HG02840 (cell line): ENCODE measurements around the gene PCMTD2.
"Not testable (repeated sequence)": the region's sequence is repeated elsewhere in the genome, so short reads cannot be mapped to it uniquely, and the experiment has no call there.

Source experiments
- ATAC-seq: cut with Tn5 transposase; IDR thresholded peaks from one replicate; pipeline ENCODE4 v1.9.1; 2021; ENCODE audit warnings: mild to moderate bottlenecking, moderate library complexity, moderate number of reproducible peaks; ENCODE audit not compliant: unreplicated experiment, low FRiP score

PCMTD2 gene

DNA sequence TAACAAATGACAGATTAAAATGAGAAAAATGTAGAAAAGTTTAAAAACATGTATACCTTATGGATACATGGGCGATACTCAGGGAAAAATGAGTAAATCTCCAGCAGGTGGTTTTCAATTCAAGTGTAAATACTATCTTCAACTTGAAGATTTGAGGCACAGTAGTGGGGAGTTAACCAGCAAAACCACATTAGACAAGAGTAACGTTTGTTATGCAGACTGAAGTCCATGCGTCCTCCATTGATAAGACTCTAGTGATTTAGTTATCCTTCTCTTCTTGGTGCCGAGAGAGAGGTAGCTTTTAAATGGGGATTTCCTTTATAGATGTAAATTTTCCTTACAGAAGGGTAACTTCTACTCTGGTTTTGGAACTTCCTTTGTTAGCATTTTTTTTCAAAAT is 28.1 kb downstream of the PCMTD2 start:
- no peak for ATAC-seq

DNA sequence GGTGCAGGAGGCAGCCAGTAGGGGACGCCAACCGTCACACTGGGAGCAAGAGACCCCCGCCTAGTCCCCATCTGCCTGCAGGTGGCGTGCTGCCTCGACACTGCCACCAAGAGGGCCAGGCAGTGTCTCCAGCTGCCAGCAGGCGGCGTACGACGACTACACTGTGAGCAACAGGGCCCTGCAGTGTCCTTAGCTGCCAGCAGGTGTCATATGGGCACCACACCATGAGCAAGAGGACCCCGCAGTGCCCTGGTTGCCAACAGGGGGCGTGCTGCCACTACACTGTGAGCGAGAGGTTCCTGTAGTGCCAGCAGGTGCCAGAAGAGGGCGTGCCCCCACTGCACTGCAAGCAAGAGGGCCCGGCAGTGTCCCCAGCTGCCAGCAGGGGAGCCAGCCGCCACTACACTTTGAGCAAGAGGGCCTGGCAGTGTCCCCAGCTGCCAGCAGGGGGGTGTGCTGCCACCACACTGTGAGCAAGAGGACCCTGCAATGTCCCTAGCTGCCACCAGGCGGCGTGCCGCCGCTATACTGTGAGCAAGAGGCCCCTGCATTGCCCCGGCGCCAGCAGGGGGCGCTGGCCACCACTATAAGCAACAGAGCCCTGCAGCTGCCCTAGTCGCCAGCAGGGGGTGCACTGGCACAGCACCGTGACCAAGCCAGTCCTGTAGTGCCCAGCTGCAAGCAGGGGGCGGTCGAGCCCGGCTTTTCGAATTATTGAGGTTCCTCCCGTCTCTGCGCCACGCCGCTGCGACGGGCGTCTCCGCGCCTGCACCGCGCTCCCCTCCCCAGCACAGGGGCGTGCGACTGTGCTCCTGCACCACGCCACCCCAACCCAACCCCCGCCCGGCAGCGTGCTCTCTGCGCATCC is 30.3 kb downstream of the PCMTD2 start:
- ATAC-seq, result peak; percentile 90

DNA sequence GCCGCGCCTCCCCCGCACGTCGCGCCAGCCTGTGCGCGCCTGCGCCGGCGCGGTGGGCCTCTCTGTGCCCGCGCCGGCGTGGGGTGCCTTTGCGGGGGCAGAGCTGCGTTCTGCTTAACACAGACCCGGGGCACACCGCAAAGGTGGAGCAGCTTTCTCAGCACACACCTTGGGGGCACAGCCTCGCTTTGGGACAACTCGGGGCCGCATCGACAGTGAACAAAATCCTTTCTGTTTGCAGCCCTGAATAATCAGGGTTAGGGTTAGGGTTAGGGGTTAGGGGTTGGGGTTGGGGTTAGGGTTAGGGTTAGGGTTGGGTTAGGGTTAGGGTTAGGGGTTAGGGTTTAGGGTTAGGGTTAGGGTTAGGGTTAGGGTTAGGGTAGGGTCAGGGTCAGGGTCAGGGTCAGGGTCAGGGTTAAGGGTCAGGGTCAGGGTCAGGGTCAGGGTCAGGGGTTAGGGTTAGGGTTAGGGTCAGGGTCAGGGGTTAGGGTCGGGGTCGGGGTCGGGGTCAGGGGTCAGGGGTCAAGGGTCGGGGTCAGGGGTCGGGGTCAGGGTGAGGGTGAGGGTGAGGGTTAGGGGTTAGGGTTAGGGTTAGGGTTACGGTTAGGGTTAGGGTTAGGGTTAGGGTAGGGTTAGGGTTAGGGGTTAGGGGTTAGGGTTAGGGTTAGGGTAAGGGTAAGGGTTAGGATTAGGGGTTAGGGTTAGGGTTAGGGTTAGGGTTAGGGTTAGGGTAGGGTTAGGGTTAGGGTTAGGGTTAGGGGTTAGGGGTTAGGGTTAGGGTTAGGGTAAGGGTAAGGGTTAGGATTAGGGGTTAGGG is 31.1 kb downstream of the PCMTD2 start:
- ATAC-seq, result not testable (repeated sequence)

DNA sequence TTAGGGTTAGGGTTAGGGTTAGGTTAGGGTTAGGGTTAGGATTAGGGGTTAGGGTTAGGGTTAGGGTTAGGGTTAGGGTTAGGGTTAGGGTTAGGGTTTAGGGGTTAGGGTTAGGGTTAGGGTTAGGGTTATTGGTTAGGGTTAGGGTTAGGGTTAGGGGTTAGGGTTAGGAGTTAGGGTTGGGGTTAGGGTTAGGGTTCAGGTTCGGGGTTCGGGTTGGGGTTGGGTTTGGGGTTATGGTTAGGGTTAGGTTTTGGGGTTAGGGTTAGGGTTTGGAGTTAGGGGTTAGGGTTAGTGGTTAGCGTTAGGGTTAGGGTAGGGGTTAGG is 31.7 kb downstream of the PCMTD2 start:
- ATAC-seq, result not testable (repeated sequence)

DNA sequence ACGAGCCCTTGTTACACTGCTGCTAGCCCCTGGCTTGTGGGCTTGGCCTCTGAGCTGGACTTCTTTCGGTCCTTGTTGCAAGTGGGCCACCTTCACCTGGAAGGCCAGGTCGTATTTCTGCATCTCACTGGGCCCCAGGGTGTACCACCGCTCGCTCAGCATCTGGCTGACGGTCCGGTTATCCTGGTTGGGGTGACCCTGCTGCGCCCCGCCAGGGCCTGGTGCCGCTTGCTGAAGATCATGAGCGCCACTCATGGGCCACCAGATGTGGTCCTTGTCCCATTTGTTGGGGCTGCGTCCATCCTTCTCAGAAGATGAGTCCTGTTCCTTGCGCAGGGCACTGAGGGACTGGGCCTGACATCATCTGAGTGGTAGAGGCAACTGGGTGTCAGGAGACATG is 36.6 kb downstream of the PCMTD2 start:
- ATAC-seq, result not testable (repeated sequence)

DNA sequence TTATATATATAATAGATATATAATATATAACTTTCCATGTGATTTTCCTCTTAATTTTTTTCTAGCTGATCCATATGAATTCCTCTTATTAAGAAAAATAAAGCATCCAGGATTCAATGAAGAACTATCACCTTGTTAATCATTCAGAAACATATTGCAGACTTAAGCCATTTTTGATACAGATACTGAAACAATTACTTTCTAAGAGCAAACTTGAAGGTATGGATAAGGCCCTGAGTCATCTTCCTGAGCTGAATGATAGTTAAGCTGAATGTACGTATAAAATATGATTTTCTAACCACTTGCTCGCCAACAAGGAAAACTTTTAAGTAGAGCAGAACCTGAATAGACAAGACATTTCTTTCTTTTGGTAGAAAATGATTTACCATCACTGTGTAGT is 47.5 kb downstream of the PCMTD2 start:
- ATAC-seq, result not testable (repeated sequence)

DNA sequence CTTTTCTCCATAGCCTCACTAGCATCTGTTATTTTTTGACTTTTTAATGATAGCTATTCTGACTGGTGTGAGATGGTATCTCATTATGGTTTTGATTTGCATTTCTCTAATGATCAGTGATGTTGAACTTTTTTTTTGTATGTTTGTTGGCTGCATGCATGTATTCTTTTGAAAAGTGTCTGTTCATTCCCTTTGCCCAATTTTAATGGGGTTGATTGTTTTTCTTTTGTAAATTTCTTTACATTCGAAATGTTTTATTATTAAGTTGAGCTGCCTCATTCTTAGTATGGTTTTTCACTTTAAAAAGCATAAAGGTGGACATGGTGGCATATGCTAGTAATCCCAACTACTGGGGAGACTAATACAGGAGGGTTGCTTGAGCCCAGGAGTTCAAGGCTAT is 58.2 kb downstream of the PCMTD2 start:
- ATAC-seq, result not testable (repeated sequence)

DNA sequence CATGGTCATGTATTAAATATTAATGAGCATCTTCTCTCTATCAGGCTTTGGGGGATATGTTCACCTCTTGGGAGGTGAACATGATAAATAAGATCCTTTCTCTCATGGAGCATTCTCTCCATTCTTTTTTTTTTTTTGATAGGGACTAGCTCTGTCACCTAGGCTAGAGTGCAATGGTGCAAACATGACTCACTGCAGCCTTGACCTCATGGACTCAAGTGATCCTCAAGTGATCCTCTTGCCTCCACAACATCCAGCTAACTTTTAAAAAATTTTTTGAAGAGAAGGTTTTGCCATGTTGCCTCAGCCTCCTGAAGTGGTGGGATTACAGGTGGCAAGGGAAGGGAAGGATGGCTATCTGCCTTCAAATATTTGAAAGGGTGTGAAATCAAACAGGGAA is 59.8 kb downstream of the PCMTD2 start:
- not testable (repeated sequence) for ATAC-seq

DNA sequence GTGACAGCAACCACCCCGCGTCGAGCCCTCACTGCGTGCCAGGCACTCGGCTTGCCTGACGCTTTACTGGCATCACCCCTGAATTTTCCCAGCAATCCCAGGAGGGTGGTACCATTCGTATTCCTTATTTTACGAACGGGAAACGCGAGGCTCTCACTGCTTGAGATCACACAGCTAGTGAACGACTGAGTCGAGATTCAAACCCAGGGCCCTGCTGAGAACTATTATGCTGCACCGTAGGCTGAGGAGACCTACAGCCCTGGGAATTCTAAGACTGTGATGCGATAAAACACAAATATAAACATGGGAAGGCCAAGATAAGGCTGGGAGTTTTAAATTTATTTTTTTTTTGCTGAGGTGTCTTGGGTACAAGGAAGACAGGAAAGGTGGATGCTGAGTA is 60.3 kb downstream of the PCMTD2 start:
- ATAC-seq, result not testable (repeated sequence)

DNA sequence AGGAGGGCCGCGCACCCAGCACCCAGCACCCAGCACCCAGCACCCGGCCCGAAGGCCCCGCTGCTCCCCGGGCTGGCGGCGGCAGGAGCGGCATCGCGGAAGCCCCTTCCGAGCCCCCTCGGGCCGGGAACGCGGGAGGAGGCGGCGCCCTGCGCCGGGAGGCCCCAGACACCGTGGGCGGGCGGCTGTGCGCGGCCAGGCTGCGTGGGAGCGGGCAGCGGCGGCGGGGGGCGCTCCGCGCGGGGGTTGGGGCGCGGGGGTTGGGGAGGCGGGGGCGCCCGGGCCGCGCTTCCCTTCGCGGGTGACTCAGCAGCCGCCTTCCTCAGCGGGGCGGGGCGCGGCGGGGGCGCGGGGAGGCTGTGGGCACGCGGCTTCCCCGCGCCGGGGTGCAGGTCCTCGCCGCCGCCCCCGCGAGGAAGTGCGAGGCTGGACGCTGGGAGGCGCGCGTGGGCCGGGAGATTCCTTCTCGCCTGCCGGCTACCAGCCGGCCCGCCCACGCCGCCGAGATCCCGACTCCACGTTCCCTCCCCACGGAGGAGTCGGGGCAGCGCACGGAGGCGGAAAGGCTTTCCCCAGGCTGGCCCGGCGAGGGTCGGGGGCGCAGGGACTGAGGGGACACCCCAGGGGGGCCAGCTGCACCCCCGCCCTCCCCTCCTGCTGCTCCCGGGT is 61.0 kb downstream of the PCMTD2 start:
- not testable (repeated sequence) for ATAC-seq

DNA sequence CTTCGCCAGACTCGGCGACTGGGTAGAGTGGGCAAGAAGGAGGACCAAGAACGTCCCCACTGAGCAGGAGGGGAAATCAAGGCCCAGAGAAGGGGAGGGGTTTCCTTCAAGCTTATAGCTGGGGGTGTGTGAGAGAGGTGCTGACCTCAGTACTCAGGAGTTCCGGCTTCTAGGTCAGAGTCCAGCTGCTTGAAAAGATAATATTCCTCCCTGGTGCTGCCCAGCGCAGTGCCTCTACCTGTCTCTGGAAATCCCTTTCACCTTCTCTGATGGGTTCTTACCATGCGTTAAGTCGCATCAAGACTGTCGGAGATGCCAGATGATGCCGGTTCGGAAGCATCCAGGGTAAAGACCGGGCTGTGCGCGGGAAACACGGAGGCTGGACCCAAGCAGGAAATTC is 61.8 kb downstream of the PCMTD2 start:
- ATAC-seq, result not testable (repeated sequence)

DNA sequence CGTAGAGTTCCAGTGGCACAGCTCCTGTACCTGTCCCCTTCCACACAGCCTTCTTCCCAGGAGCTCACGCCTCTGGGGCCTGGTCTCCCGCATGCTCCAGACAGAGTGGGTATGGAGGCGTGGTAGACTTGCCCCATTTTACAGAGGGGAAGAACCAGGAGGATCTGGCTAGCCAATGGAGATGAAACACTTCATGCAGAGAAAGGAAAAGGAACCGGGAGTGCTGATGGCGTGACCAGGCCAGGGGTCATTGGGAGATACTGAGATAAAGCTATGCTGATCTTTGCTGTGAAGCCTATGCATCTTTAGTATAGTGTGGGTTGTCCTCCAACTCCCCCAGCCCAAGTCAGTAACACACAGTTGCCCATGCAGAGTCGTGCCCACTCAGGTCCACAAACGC is 62.5 kb downstream of the PCMTD2 start:
- ATAC-seq, result not testable (repeated sequence)

DNA sequence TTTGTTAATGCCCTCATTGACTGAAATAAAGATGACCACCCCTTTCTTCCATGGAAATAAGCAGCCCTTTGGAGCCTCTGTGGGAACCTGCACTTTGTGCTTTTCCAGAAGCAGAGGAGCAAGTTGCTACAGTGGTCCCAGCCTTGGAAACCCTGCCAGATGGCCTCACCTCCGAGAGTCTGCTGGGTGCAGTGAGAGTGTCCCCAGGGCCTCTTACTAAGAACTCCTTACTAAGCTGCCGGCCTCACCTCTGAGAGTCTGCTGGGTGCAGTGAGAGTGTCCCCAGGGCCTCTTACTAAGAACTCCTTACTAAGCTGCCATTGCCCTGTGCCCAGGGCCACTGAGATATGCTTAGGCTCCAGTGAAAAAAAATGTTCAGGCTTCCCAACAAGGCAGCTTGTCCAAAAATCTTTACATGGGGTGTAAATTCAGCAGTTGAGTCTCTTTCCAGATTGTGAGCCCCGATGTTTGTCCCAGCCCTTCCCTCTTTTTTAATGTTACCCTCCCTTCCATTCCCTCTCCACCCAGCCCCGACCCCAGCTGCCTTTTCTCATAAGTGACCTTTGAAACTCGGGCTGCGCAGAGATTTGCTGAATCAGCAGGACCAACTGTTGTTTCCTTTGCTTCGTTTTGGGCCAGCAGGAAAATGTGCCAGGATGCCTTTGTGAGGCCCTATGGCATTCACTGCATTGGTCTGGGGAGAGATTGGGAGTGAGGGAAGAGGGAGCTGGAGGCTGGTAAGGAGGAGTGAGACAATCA is 66.7 kb downstream of the PCMTD2 start:
- ATAC-seq, result not testable (repeated sequence)
